ENCODE results near the gene EHF. TPM values are rescaled to one million over a fixed set of nuclear protein-coding genes. Genes with fewer than 3 reads are reported as not detected.

The EHF gene
- total RNA-seq, 1 donor from 2014 or later, result not detected

DNA sequence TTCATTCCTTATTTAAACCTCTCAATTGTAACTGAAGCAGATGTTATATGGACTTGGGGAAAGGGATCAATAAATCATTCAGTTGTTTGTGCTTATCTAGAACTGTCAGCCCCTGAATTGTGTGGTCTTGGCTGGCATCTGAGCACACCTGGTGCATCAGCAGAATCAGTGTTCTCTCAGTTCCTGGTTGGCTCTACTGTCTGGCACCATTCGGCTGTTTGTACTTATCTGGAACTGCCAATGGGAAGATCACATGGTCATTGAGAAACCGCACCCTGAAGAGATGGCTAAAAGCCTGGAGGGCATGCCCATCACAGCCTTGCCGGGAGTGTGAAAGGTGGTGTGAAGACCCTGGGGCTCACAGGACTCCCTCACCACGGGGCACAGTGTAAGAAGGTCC is 37.1 kb upstream of the EHF start:
- no peaks in the 10 kb centered on the region for H3K4me1 Mint-ChIP-seq (ENCODE audit: unreplicated experiment)
- no peaks in the 10 kb centered on the region for H3K27me3 Mint-ChIP-seq (ENCODE audit: unreplicated experiment)
- TF ChIP-seq, protein P1, sequence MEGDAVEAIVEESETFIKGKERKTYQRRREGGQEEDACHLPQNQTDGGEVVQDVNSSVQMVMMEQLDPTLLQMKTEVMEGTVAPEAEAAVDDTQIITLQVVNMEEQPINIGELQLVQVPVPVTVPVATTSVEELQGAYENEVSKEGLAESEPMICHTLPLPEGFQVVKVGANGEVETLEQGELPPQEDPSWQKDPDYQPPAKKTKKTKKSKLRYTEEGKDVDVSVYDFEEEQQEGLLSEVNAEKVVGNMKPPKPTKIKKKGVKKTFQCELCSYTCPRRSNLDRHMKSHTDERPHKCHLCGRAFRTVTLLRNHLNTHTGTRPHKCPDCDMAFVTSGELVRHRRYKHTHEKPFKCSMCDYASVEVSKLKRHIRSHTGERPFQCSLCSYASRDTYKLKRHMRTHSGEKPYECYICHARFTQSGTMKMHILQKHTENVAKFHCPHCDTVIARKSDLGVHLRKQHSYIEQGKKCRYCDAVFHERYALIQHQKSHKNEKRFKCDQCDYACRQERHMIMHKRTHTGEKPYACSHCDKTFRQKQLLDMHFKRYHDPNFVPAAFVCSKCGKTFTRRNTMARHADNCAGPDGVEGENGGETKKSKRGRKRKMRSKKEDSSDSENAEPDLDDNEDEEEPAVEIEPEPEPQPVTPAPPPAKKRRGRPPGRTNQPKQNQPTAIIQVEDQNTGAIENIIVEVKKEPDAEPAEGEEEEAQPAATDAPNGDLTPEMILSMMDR (IDR thresholded peaks at IDR 0.05; ENCODE audit: unreplicated experiment), result no peak
- no peaks in the 10 kb centered on the region for H3K9me3 Mint-ChIP-seq (ENCODE audit: unreplicated experiment)
- DNase-seq (ENCODE audit: low spot score), result no peak
- H3K27ac Mint-ChIP-seq (ENCODE audit: unreplicated experiment), result no peak overlapping the region
- no peak overlapping the region for H3K4me3 Mint-ChIP-seq (ENCODE audit: unreplicated experiment)
- no peaks in the 10 kb centered on the region for H3K36me3 Mint-ChIP-seq (ENCODE audit: low read depth, unreplicated experiment)

DNA sequence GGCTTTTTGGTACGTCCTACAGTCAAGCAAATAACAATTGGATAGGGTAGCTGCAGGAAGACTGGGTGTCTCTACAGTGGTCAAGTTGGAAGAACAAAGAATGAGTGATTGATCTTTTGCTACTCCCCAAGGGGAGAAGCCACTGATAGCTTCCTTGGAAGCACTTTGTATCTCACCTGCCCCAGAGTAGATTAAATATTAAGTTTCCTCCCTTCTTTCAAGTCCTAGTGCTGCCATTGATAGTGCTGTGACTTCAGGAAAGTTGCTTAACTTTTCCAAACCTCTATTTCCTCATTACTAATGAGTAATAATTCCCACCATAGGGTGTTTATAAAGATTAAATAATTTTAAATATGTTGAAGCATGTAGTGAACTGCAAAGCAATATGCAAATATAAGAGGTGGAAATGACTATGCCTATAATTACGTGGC is 35.6 kb upstream of the EHF start:
- no peak overlapping the region for H3K4me3 Mint-ChIP-seq (ENCODE audit: unreplicated experiment)
- DNase-seq (ENCODE audit: low spot score), result no peak
- no peak overlapping the region for H3K27ac Mint-ChIP-seq (ENCODE audit: unreplicated experiment)
- no peaks in the 10 kb centered on the region for H3K27me3 Mint-ChIP-seq (ENCODE audit: unreplicated experiment)
- no peaks in the 10 kb centered on the region for H3K4me1 Mint-ChIP-seq (ENCODE audit: unreplicated experiment)
- H3K36me3 Mint-ChIP-seq (ENCODE audit: low read depth, unreplicated experiment), result no peaks in the 10 kb centered on the region
- H3K9me3 Mint-ChIP-seq (ENCODE audit: unreplicated experiment), result no peaks in the 10 kb centered on the region
- TF ChIP-seq, protein P1 (IDR thresholded peaks at IDR 0.05; ENCODE audit: unreplicated experiment), result no peak

DNA sequence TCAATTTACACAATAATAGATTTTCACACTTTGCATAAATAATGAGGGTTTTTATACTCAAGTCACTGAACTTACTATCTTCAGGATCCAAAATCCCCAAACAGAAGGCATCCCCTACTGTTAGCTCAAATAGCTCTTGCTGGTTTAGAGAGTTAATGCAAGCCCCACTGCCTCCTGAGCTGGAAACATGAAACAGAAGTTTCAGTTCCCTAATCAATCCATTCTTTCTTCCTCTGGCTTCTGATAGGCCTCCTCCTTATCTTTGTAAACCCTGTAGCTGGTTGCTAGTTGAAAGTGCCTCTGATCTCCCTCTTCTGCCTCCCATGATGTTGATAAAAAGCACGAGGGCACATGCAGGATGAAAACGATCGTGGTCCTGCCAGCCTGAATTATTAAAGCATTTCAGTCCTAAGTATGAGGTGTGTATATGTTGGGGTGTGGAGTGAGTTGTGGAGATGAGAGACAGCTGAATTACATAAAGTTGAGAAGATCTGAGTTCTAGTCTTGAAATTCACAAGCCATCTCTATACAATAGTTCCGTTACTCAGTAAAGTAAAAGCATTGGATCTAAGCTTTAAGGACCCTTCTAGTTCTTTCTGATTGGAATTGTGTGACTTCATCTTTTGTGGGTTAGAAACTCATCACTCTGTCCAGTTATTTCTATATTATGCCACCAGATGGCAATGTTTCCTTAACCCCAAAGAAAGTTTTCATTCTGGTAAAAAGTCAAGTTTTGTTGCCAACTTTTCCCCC is 35.0 kb upstream of the EHF start:
- no peak overlapping the region for H3K4me3 Mint-ChIP-seq (ENCODE audit: unreplicated experiment)
- no peaks in the 10 kb centered on the region for H3K9me3 Mint-ChIP-seq (ENCODE audit: unreplicated experiment)
- H3K27me3 Mint-ChIP-seq (ENCODE audit: unreplicated experiment), result no peaks in the 10 kb centered on the region
- no peak overlapping the region for H3K27ac Mint-ChIP-seq (ENCODE audit: unreplicated experiment)
- H3K36me3 Mint-ChIP-seq (ENCODE audit: low read depth, unreplicated experiment), result no peaks in the 10 kb centered on the region
- H3K4me1 Mint-ChIP-seq (ENCODE audit: unreplicated experiment), result no peaks in the 10 kb centered on the region
- TF ChIP-seq, protein P1 (IDR thresholded peaks at IDR 0.05; ENCODE audit: unreplicated experiment), result peak; percentile 77
- no peak for DNase-seq (ENCODE audit: low spot score)

DNA sequence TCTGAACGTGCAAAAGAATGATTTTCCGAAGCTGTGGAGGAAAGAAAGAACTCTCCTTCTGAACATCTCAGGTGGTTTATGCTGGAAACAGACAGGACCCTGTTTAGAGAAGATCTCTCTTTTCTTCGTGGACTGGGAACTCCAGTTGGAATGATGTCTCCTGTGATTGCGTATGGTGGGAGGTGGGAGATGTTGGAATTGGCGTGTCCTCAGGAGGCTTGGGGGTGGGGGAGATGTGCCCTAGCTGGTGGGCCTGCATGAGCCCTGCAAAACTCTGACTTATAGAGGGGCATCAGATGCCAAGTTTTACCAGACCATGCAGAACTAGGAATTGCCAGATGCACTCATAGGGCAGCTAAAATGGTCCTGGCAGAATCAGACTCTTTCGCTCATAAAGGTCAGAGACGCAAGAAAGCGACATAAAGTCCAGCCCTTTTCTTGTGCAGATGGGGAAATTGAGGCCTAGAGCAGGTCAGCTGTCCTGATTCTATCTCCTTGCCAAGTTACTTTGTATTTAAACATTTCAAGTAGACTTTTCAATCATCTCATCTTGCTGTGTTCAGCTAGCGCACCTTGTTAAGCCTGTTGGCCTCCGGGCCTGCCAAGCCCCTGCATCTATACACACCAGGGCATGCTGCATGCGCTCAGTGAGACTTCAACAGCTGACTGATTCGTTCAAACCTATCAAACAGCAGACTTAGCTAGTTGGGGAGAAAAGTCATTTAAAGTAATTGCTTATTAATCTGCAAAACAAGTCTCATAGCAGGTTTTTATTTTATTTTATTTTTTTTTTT is 34.2 kb upstream of the EHF start:
- no peak overlapping the region for H3K27ac Mint-ChIP-seq (ENCODE audit: unreplicated experiment)
- TF ChIP-seq, protein P1 (IDR thresholded peaks at IDR 0.05; ENCODE audit: unreplicated experiment), result peak; percentile 45
- H3K9me3 Mint-ChIP-seq (ENCODE audit: unreplicated experiment), result no peaks in the 10 kb centered on the region
- no peaks in the 10 kb centered on the region for H3K36me3 Mint-ChIP-seq (ENCODE audit: low read depth, unreplicated experiment)
- H3K27me3 Mint-ChIP-seq (ENCODE audit: unreplicated experiment), result no peaks in the 10 kb centered on the region
- H3K4me1 Mint-ChIP-seq (ENCODE audit: unreplicated experiment), result no peaks in the 10 kb centered on the region
- H3K4me3 Mint-ChIP-seq (ENCODE audit: unreplicated experiment), result no peak overlapping the region
- no peak for DNase-seq (ENCODE audit: low spot score)

DNA sequence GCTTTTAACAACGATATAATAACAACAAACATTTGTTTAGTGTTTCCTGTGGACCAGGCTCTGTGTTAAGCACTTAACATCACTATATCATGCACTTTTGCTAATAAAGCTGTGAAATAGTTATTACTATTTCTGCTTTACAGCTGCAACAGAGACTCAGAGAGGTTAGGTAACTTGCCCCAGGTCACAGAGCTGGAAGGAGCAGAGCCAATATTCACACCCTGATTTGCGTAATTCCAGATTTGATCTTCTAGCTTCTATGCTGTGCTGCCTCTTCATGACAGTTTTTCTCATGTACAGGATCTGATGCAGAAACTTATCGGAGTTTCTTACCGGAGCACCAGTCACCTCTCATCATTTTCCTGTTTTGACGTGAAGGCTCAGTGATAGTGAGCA is 33.6 kb upstream of the EHF start:
- Mint-ChIP-seq H3K27ac (ENCODE audit: unreplicated experiment) (no peak overlapping the region), H3K9me3 (ENCODE audit: unreplicated experiment) (no peaks in the 10 kb centered on the region), H3K4me1 (ENCODE audit: unreplicated experiment) (no peaks in the 10 kb centered on the region), H3K4me3 (ENCODE audit: unreplicated experiment) (no peak overlapping the region), H3K27me3 (ENCODE audit: unreplicated experiment) (no peaks in the 10 kb centered on the region), H3K36me3 (ENCODE audit: low read depth, unreplicated experiment) (no peaks in the 10 kb centered on the region)
- TF ChIP-seq, protein P1 (IDR thresholded peaks at IDR 0.05; ENCODE audit: unreplicated experiment), result no peak
- no peak for DNase-seq (ENCODE audit: low spot score)

Measured in endothelial cell (in vitro differentiated cells).